Endothelial cell of umbilical vein (primary cell): Measurements from ENCODE around the gene MAPT. TPM values are rescaled to one million over a fixed set of nuclear protein-coding genes. Genes with fewer than 3 reads are reported as not detected.

Experiments used
- BruUV-seq: library from RNA; stranded (reverse); fragments of 400-500 nt; replicated peaks from 2 replicates; lab custom pipeline; 2021; lab: Mats Ljungman, UMichigan
- CTCF ChIA-PET: fragments of 300-600, 350-600 bp; sonication (Branson Sonifier 250); formaldehyde crosslinking; loops from one replicate; lab custom pipeline; 2021; ENCODE audit warnings: antibody characterized with exemption, inconsistent platforms; lab: Charles Lee
- POLR2A ChIA-PET: fragments of 300-600, 350-600 bp; sonication (Branson Sonifier 250); formaldehyde crosslinking; loops from one replicate; lab custom pipeline; 2021; ENCODE audit warnings: antibody characterized with exemption, inconsistent platforms; lab: Charles Lee
- DNase-seq: peaks from one replicate; pipeline ENCODE4 v3.0.0-alpha.2; 2011; ENCODE audit warnings: low read depth, low spot score
- FAIRE-seq: peaks from 2 replicates; lab custom pipeline; 2011; peaks lifted over from hg19 to GRCh38; lab: Jason Lieb, UNC
- H2AFZ ChIP-seq: 2 replicates; pipeline ENCODE4 v1.6.0; 2012; ENCODE audit warnings: low read depth, low read length, control low read depth, inconsistent platforms
- H3K27ac ChIP-seq: 2 replicates; pipeline ENCODE4 v1.5.1; 2011; ENCODE audit warnings: low read depth, mild to moderate bottlenecking, control low read depth, low read length, moderate library complexity; ENCODE audit not compliant: insufficient read depth
- H3K27me3 ChIP-seq, 2 experiments: 2 replicates each; pipeline versions ENCODE4 v1.6.0 to v1.6.1; 2011; ENCODE audit warnings: low read length in 2 of 2, mixed read lengths in 1 of 2; ENCODE audit not compliant: control insufficient read depth in 2 of 2, insufficient read depth in 2 of 2
- H3K36me3 ChIP-seq, 2 experiments: 2 replicates in 1 of 2; 3 replicates in 1 of 2; pipeline ENCODE4 v1.5.1; 2011; ENCODE audit warnings: low read length in 2 of 2, mild to moderate bottlenecking in 1 of 2, moderate library complexity in 1 of 2; ENCODE audit not compliant: control insufficient read depth in 2 of 2, insufficient read depth in 2 of 2; ENCODE audit errors: extremely low read depth in 1 of 2
- H3K4me1 ChIP-seq: 3 replicates; pipeline ENCODE4 v1.5.1; 2011; ENCODE audit warnings: mild to moderate bottlenecking, low read length; ENCODE audit not compliant: control insufficient read depth, insufficient read depth; ENCODE audit errors: extremely low read depth
- H3K4me2 ChIP-seq: 2 replicates; pipeline ENCODE4 v1.6.1; 2011; ENCODE audit warnings: low read length, control low read depth, mixed read lengths; ENCODE audit not compliant: insufficient read depth
- H3K4me3 ChIP-seq, 3 experiments: fragments of 200-600 bp in 1 of 3; sonication (generic), shearing (Covaris generic) in 1 of 3; replicated peaks in 1 of 3; 2 replicates each; pipeline ENCODE4 v1.5.1; 2011 to 2016; ENCODE audit warnings: control low read depth in 3 of 3, low read length in 3 of 3, mild to moderate bottlenecking in 2 of 3, inconsistent platforms in 1 of 3, low read depth in 1 of 3, moderate library complexity in 1 of 3; ENCODE audit not compliant: insufficient read depth in 1 of 3
- H3K79me2 ChIP-seq: 2 replicates; pipeline ENCODE4 v1.6.0; 2012; ENCODE audit warnings: low read length, inconsistent platforms; ENCODE audit not compliant: control insufficient read depth, insufficient read depth
- H3K9ac ChIP-seq: replicated peaks from 2 replicates; pipeline ENCODE3; 2011; ENCODE audit warnings: low read length, control low read depth; ENCODE audit not compliant: insufficient read depth; ENCODE audit errors: extremely low read depth
- H3K9me1 ChIP-seq: replicated peaks from 3 replicates; pipeline ENCODE4 v1.6.0; 2011; ENCODE audit warnings: mild to moderate bottlenecking, low read length; ENCODE audit not compliant: control insufficient read depth, insufficient read depth; ENCODE audit errors: extremely low read depth
- H3K9me3 ChIP-seq: replicated peaks from 2 replicates; pipeline ENCODE4 v1.5.1; 2012; ENCODE audit warnings: low read length, inconsistent platforms; ENCODE audit not compliant: control insufficient read depth, insufficient read depth
- H4K20me1 ChIP-seq: replicated peaks from 2 replicates; pipeline ENCODE3; 2011; ENCODE audit warnings: mild to moderate bottlenecking, low read length; ENCODE audit not compliant: control insufficient read depth, insufficient read depth; ENCODE audit errors: extremely low read depth
- EZH2 ChIP-seq: IDR thresholded peaks from 2 replicates; pipeline ENCODE4 v1.6.1; 2012; ENCODE audit warnings: borderline replicate concordance, low read depth, mild to moderate bottlenecking, moderate library complexity, low read length, inconsistent platforms; ENCODE audit not compliant: severe bottlenecking
- FOS ChIP-seq: IDR thresholded peaks from 2 replicates; pipeline ENCODE4 v1.6.1; 2011; ENCODE audit warnings: mild to moderate bottlenecking, low read length, moderate library complexity, borderline replicate concordance; ENCODE audit not compliant: insufficient read depth
- GATA2 ChIP-seq: IDR thresholded peaks from 2 replicates; pipeline ENCODE4 v1.7.0; 2011; ENCODE audit warnings: low read depth, mild to moderate bottlenecking, moderate library complexity, mixed read lengths, low read length; ENCODE audit not compliant: insufficient read length, insufficient read depth
- JUN ChIP-seq: IDR thresholded peaks from 2 replicates; pipeline ENCODE4 v1.6.1; 2011; ENCODE audit warnings: borderline replicate concordance, low read depth; ENCODE audit not compliant: insufficient read length, insufficient read depth
- MYC ChIP-seq: IDR thresholded peaks from one replicate; pipeline ENCODE4 v1.6.1; 2011; ENCODE audit warnings: mild to moderate bottlenecking, low read depth, low read length
- POLR2A ChIP-seq: IDR thresholded peaks from 2 replicates; pipeline ENCODE4 v1.6.1; 2012; ENCODE audit warnings: low read depth, mild to moderate bottlenecking, control low read depth, low read length
- POLR2AphosphoS5 ChIP-seq: IDR thresholded peaks from 2 replicates; pipeline ENCODE4 v1.6.1; 2012; ENCODE audit warnings: low read depth, mild to moderate bottlenecking, control low read depth, low read length, moderate library complexity; ENCODE audit not compliant: insufficient read depth
- dilution Hi-C: fragments of 300-500 bp; cut with MboI; formaldehyde crosslinking; loops from one replicate; pipeline ENCODE4 v1.15.0; 2019; ENCODE audit warnings: low sequenced_read_pairs; ENCODE audit not compliant: extremely low pct_ligation_motif_present
- intact Hi-C: fragments of 100-400 bp; cut with micrococcal nuclease; formaldehyde crosslinking; loops from one replicate; pipeline ENCODE4 v1.10.0; 2022
- polyA plus RNA-seq, 4 experiments: library from polyadenylated mRNA; depleted of rRNA in 3 of 4; stranded (reverse) in 3 of 4; unstranded in 1 of 4; fragments of >200 nt; gene quantifications; 2 replicates each; pipeline versions ENCODE4 v1.2.1 to v1.2.3, GENCODE V29; 2011 to 2012; ENCODE audit warnings: missing spikeins in 1 of 4
- total RNA-seq: library from RNA; stranded (reverse); gene quantifications from 2 replicates; pipeline ENCODE4 v1.2.3, GENCODE V29; 2021
- TF ChIP-seq, protein P1 (sequence below): IDR thresholded peaks from 2 replicates; pipeline ENCODE4 v1.6.1; 2011; ENCODE audit not compliant: insufficient read depth, insufficient read length
- TF ChIP-seq, protein P2 (sequence below), 2 donors: IDR thresholded peaks; 1 replicate in 1 of 2; 2 replicates in 1 of 2; pipeline ENCODE4 v1.5.1; 2011; ENCODE audit warnings: low read length in 2 of 2, mild to moderate bottlenecking in 2 of 2, moderate library complexity in 2 of 2, control low read depth in 1 of 2, inconsistent platforms in 1 of 2, low read depth in 1 of 2; ENCODE audit not compliant: insufficient read depth in 1 of 2; ENCODE audit errors: extremely low read depth in 1 of 2

MAPT gene
- total and polyA plus RNA-seq, 2 donors (not counting 3 experiments of a cell fraction or from before 2014, with no cell fraction given), result 0.04 to 0.51 TPM

DNA sequence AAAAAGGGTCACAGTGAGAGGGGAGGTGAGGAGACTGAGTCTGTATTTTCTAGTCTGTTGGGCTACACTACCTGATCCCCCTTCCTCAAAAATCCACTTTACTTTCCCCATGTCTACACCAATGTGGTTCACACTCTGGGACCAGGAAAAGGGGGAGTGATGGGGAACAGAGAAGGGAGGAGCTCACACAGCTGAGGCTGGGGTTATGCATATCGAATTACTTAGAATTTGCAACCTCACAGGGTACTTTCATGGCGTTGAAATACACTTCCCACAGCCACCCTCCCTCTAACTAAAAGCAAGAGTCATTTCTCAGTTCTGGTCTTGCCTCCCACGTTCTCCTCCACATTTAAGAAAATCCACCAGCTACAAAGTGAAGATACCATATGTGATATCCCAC is 14.1 kb downstream of the MAPT start:
- no peak for DNase-seq
- FAIRE-seq, result no peak
- CTCF ChIA-PET, result no interaction called here

More for the DNA sequence above, 14.1 kb downstream of the MAPT start:
- intact Hi-C loops (no loop called here), dilution Hi-C loops (no loop called here)
- POLR2A ChIA-PET, result no interaction called here
- H3K9me1 ChIP-seq, result no peaks in the 10 kb centered on the region
- no TSS peak for BruUV-seq
- no peak for TF ChIP-seq MYC
- TF ChIP-seq POLR2A, result no peak
- no peak for TF ChIP-seq FOS
- TF ChIP-seq, protein P1, sequence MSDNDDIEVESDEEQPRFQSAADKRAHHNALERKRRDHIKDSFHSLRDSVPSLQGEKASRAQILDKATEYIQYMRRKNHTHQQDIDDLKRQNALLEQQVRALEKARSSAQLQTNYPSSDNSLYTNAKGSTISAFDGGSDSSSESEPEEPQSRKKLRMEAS, result no peak
- no peak for TF ChIP-seq JUN
- no peak for TF ChIP-seq GATA2
- TF ChIP-seq, protein P2, sequence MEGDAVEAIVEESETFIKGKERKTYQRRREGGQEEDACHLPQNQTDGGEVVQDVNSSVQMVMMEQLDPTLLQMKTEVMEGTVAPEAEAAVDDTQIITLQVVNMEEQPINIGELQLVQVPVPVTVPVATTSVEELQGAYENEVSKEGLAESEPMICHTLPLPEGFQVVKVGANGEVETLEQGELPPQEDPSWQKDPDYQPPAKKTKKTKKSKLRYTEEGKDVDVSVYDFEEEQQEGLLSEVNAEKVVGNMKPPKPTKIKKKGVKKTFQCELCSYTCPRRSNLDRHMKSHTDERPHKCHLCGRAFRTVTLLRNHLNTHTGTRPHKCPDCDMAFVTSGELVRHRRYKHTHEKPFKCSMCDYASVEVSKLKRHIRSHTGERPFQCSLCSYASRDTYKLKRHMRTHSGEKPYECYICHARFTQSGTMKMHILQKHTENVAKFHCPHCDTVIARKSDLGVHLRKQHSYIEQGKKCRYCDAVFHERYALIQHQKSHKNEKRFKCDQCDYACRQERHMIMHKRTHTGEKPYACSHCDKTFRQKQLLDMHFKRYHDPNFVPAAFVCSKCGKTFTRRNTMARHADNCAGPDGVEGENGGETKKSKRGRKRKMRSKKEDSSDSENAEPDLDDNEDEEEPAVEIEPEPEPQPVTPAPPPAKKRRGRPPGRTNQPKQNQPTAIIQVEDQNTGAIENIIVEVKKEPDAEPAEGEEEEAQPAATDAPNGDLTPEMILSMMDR (IDR thresholded peaks at IDR 0.05; ENCODE audit: extremely low read depth in 1 of 2, insufficient read depth in 1 of 2, low read depth in 1 of 2, low read length in 2 of 2), result no peak
- no peak for TF ChIP-seq POLR2AphosphoS5
- no peak for TF ChIP-seq EZH2
- no peaks in the 10 kb centered on the region for H3K9me3 ChIP-seq
- no peak overlapping the region for H3K4me3 ChIP-seq
- no peak overlapping the region for H3K4me2 ChIP-seq
- H3K4me1 ChIP-seq, result no peaks in the 10 kb centered on the region
- H3K36me3 ChIP-seq, result no peaks in the 10 kb centered on the region
- H3K27ac ChIP-seq, result no peak overlapping the region
- H4K20me1 ChIP-seq, result no peaks in the 10 kb centered on the region
- H3K9ac ChIP-seq, result no peak overlapping the region
- no peak overlapping the region for H2AFZ ChIP-seq
- no peaks in the 10 kb centered on the region for H3K79me2 ChIP-seq
- peaks cover 7% of the 10 kb centered on the region in 2 experiments for H3K27me3 ChIP-seq
